Suppressor macrophage treated with lipopolysaccharide for 4 hours (primary cell): ENCODE measurements around the gene AP1AR.
A peak's percentile ranks its signal among the peaks of the same experiment; 100 is the strongest.
"Not testable (repeated sequence)": the region's sequence is repeated elsewhere in the genome, so short reads cannot be mapped to it uniquely, and the experiment has no call there.

Experiments used
- DNase-seq: peaks from one replicate; pipeline ENCODE4 v3.0.0-alpha.2; 2020

AP1AR gene

GRCh38 chr4:112279025-112279881 is 47.7 kb downstream of the AP1AR start:
- DNase-seq, result no peak

- DNase-seq, result no peak
Observed at GRCh38 chr4:112279882-112280315, 48.3 kb downstream of the AP1AR start.

GRCh38 chr4:112280386-112281056 is 48.9 kb downstream of the AP1AR start:
- DNase-seq, result no peak

GRCh38 chr4:112281895-112282398 is 50.4 kb downstream of the AP1AR start:
- DNase-seq, result not testable (repeated sequence)

GRCh38 chr4:112282860-112283667 is 51.5 kb downstream of the AP1AR start:
- DNase-seq, result no peak

- no peak for DNase-seq
Observed at GRCh38 chr4:112284166-112284565, 52.6 kb downstream of the AP1AR start.

GRCh38 chr4:112284662-112285411 is 53.2 kb downstream of the AP1AR start:
- DNase-seq, result peak; percentile 59

- no peak for DNase-seq
Observed at GRCh38 chr4:112287258-112287989, 55.8 kb downstream of the AP1AR start.

GRCh38 chr4:112288455-112288854 is 56.9 kb downstream of the AP1AR start:
- peak; percentile 30 for DNase-seq

GRCh38 chr4:112289407-112290253 is 58.0 kb downstream of the AP1AR start:
- no peak for DNase-seq

GRCh38 chr4:112290341-112290740 is 58.8 kb downstream of the AP1AR start:
- no peak for DNase-seq

- DNase-seq, result peak; percentile 94
Observed at GRCh38 chr4:112296949-112297880, 65.6 kb downstream of the AP1AR start, which contains the start of gene ALPK1. Gene ALPK1, plus strand, starts transcription at chr4:112297369.

GRCh38 chr4:112299721-112300120 is 68.1 kb downstream of the AP1AR start:
- no peak for DNase-seq

- DNase-seq, result no peak
Observed at GRCh38 chr4:112302320-112303274, 71.0 kb downstream of the AP1AR start.

- not testable (repeated sequence) for DNase-seq
Observed at GRCh38 chr4:112305477-112305876, 73.9 kb downstream of the AP1AR start.

GRCh38 chr4:112309263-112309791 is 77.7 kb downstream of the AP1AR start:
- not testable (repeated sequence) for DNase-seq

- no peak for DNase-seq
Observed at GRCh38 chr4:112311516-112311915, 79.9 kb downstream of the AP1AR start.
